ENCODE results near the gene OLFML2A.

DNA sequence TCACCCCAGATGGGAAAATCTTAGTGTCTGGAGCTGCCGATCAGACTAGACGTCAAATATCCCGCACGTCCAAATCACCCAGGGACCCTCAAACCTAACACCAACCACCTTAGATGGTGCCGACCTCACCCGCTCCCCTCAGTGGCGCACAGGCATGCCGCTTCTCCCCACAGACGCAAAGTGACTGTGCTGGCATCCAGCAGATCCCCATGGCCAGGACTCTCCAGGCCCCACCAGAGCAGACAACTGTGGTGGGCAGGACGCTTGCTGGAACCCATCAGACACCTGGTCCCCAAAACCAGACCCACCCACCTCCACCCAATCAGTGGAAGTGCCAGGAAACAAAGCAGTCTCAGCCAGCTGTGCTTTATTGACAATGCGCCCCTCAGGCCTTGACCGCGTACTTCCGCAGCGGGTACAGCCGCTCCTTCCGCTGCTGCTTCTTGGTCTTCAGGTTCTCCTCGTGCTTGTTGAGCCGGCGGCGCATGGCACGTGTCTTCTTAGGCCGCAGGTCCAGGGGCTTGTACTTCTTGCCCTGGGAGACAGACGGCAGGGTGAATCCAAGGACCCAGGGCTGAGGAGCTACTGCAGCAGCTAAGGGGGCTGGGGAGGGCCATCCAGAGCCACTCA is 80.7 kb downstream of the OLFML2A start:
- no peak for TF ChIP-seq CTCF (IDR thresholded peaks at IDR 0.05 in 8 of 11, conservative IDR thresholded peaks at IDR 0.05 in 3 of 11)
- TF ChIP-seq POLR2AphosphoS5 (IDR thresholded peaks at IDR 0.05): peak in 2 of 3 donors; percentile 25 to 64

All from spleen (tissue), 7 donors.